ENCODE results near the gene SLC47A1. TPM values are rescaled to one million over a fixed set of nuclear protein-coding genes. Genes with fewer than 3 reads are reported as not detected.

The SLC47A1 gene
- total RNA-seq, 4 donors from 2014 or later = 0.32 to 0.96 TPM; not detected in 2

- H3K27ac ChIP-seq = no peak overlapping the region
- 84 to 100% methylated on average over 2 to 8 of the region's 8 CpGs for WGBS, 2 donors (ENCODE audit: low coverage in 1 of 2)
- no peak for DNase-seq
- in situ Hi-C loops (cut with MboI; ENCODE audit: low pct_ligation_motif_present in 1 of 4, low pct_unique_long_range_greater_than_20kb in 1 of 4, low sequenced_read_pairs in 3 of 4) (no loop called here), intact Hi-C loops (cut with DNase I; ENCODE audit: low total_unique reads) (no loop called here)
- no peaks in the 10 kb centered on the region for H3K9me3 ChIP-seq
- peaks cover 28% of the 10 kb centered on the region for H3K27me3 ChIP-seq
- no peak overlapping the region for H3K4me3 ChIP-seq
- no peak for TF ChIP-seq EP300 (IDR thresholded peaks at IDR 0.05; ENCODE audit: low read depth)
- no peak for TF ChIP-seq CTCF (IDR thresholded peaks at IDR 0.05)
- no peak for TF ChIP-seq POLR2A (IDR thresholded peaks at IDR 0.05)
- TF ChIP-seq POLR2AphosphoS5 (IDR thresholded peaks at IDR 0.05) = no peak
- H3K4me1 ChIP-seq = peaks cover 0 to 10% (median 3%) of the 10 kb centered on the region in 4 donors
- H3K36me3 ChIP-seq = no peaks in the 10 kb centered on the region
Observed at GRCh38 chr17:19583871-19584270, 50.2 kb downstream of the SLC47A1 start.

GRCh38 chr17:19590451-19590850, 56.8 kb downstream of the SLC47A1 start:
- H3K27ac ChIP-seq = no peak overlapping the region
- in situ Hi-C loops (cut with MboI; ENCODE audit: low pct_ligation_motif_present in 1 of 4, low pct_unique_long_range_greater_than_20kb in 1 of 4, low sequenced_read_pairs in 3 of 4) = no loop called here
- no peak for DNase-seq
- H3K4me3 ChIP-seq = no peak overlapping the region
- WGBS, 2 donors (ENCODE audit: low coverage in 1 of 2) = 76 to 79% methylated on average over 7 to 9 of the region's 9 CpGs
- intact Hi-C loops (cut with DNase I; ENCODE audit: low total_unique reads) = no loop called here
- H3K9me3 ChIP-seq = no peaks in the 10 kb centered on the region
- no peaks in the 10 kb centered on the region for H3K27me3 ChIP-seq
- H3K36me3 ChIP-seq = no peaks in the 10 kb centered on the region
- TF ChIP-seq POLR2AphosphoS5 (IDR thresholded peaks at IDR 0.05) (no peak), CTCF (IDR thresholded peaks at IDR 0.05) (no peak), POLR2A (IDR thresholded peaks at IDR 0.05) (no peak), EP300 (IDR thresholded peaks at IDR 0.05; ENCODE audit: low read depth) (no peak)
- H3K4me1 ChIP-seq = no peaks in the 10 kb centered on the region

DNA sequence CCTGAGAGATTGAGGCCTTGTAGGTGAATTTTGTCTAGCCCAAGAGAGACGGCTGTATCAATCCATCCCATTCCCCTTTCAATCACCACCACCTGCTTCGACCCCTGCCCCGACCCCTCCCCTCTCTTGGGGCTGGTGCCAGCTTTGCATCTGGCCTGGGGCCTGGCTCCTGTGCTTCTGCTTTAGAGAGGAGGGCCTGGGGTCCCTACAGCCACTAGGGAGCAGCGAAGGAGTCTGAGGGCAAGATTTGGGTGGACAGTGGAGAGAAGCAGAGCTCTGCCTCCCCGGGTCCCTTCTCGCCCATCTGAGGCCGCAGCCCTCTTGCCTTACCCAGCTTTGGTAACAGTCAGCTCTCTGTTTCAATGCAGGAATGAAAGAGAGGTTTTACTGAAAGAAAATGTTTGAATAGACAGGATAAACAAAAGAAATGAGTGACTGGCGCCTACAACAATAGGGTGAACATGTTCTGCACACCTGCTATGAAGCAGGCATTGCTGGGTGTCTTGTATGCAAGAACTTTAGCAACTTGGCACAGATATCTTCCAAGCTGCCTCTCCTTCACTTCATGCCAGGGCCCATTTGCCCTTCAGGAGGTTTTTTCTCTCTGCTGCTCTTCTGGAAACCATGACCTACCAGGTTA, 57.4 kb downstream of the SLC47A1 start:
- no peak for TF ChIP-seq POLR2AphosphoS5 (IDR thresholded peaks at IDR 0.05)
- no peak for TF ChIP-seq POLR2A (IDR thresholded peaks at IDR 0.05)
- TF ChIP-seq CTCF (IDR thresholded peaks at IDR 0.05) = no peak
- TF ChIP-seq EP300 (IDR thresholded peaks at IDR 0.05; ENCODE audit: low read depth) = no peak
- no peak overlapping the region for H3K27ac ChIP-seq
- no peaks in the 10 kb centered on the region for H3K36me3 ChIP-seq
- intact Hi-C loops (cut with DNase I; ENCODE audit: low total_unique reads) = no loop called here
- no peaks in the 10 kb centered on the region for H3K27me3 ChIP-seq
- in situ Hi-C loops (cut with MboI; ENCODE audit: low pct_ligation_motif_present in 1 of 4, low pct_unique_long_range_greater_than_20kb in 1 of 4, low sequenced_read_pairs in 3 of 4) = no loop called here
- no peaks in the 10 kb centered on the region for H3K4me1 ChIP-seq
- WGBS, 2 donors (ENCODE audit: low coverage in 1 of 2) = 69% methylated on average over 8 of the region's 8 CpGs; no CpG with 5 or more reads in 1 of the 2 donors
- H3K4me3 ChIP-seq = no peak overlapping the region
- H3K9me3 ChIP-seq = no peaks in the 10 kb centered on the region
- no peak for DNase-seq

DNA sequence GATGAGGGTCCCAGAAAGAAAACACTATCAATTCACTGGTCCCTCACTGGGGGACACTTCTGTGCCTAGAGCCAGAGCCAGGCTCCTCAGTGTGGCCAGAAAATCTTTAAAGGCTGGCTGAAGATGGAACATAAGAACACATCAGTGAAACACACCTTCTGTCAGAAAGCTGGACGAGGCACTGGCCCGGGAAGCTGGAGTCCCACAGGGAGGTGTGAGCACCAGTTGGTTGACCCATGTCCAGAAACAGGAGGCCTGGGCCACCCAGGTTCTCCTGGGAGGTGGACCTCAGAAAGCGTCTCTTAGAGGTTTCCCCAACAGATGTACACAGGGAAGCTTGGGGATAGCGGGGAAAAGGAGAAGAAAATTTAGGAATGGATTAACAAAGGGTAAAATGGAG, 58.7 kb downstream of the SLC47A1 start:
- Histone ChIP-seq H3K36me3 (no peaks in the 10 kb centered on the region), H3K9me3 (no peaks in the 10 kb centered on the region), H3K27ac (no peak overlapping the region), H3K27me3 (no peaks in the 10 kb centered on the region), H3K4me3 (no peak overlapping the region), H3K4me1 (no peaks in the 10 kb centered on the region)
- no peak for DNase-seq
- in situ Hi-C loops (cut with MboI; ENCODE audit: low pct_ligation_motif_present in 1 of 4, low pct_unique_long_range_greater_than_20kb in 1 of 4, low sequenced_read_pairs in 3 of 4) (no loop called here), intact Hi-C loops (cut with DNase I; ENCODE audit: low total_unique reads) (no loop called here)
- WGBS, 2 donors (ENCODE audit: low coverage in 1 of 2) = 84 to 100% methylated on average over 1 to 4 of the region's 4 CpGs
- TF ChIP-seq POLR2A (IDR thresholded peaks at IDR 0.05) (no peak), CTCF (IDR thresholded peaks at IDR 0.05) (no peak), EP300 (IDR thresholded peaks at IDR 0.05; ENCODE audit: low read depth) (no peak)
